GM21381 (cell line): ENCODE measurements around the gene OLIG2.

Experiments
- ATAC-seq: cut with Tn5 transposase; IDR thresholded peaks from one replicate; pipeline ENCODE4 v1.9.1; 2021; ENCODE audit warnings: mild to moderate bottlenecking, moderate library complexity; ENCODE audit not compliant: unreplicated experiment

The OLIG2 gene

GRCh38 chr21:33019885-33020557, 5.7 kb upstream of the OLIG2 start:
- ATAC-seq = no peak

- ATAC-seq = no peak
Observed at GRCh38 chr21:33020558-33021100, 5.1 kb upstream of the OLIG2 start.

GRCh38 chr21:33021150-33021549, 4.6 kb upstream of the OLIG2 start:
- no peak for ATAC-seq

GRCh38 chr21:33021667-33022066, 4.1 kb upstream of the OLIG2 start:
- no peak for ATAC-seq

- ATAC-seq = no peak
Observed at GRCh38 chr21:33022489-33022827, 3.3 kb upstream of the OLIG2 start.

GRCh38 chr21:33022828-33023573, 2.7 kb upstream of the OLIG2 start:
- no peak for ATAC-seq

GRCh38 chr21:33023574-33024200, 2.0 kb upstream of the OLIG2 start:
- no peak for ATAC-seq

- no peak for ATAC-seq
Observed at GRCh38 chr21:33024201-33025103, 1.3 kb upstream of the OLIG2 start.

GRCh38 chr21:33025106-33025488, 638 bp upstream of the OLIG2 start:
- ATAC-seq = no peak

- ATAC-seq = no peak
Observed at GRCh38 chr21:33026443-33026858, 716 bp downstream of the OLIG2 start.

GRCh38 chr21:33026878-33027400, 1.2 kb downstream of the OLIG2 start:
- ATAC-seq = no peak

GRCh38 chr21:33027401-33028286, 1.9 kb downstream of the OLIG2 start:
- no peak for ATAC-seq

- ATAC-seq = no peak
Observed at GRCh38 chr21:33028287-33028670, 2.5 kb downstream of the OLIG2 start.

- ATAC-seq = no peak
Observed at GRCh38 chr21:33028773-33029384, 3.1 kb downstream of the OLIG2 start.

- no peak for ATAC-seq
Observed at GRCh38 chr21:33029385-33029921, 3.7 kb downstream of the OLIG2 start.

- ATAC-seq = no peak
Observed at GRCh38 chr21:33029975-33030461, 4.3 kb downstream of the OLIG2 start.

- no peak for ATAC-seq
Observed at GRCh38 chr21:33030633-33031032, 4.9 kb downstream of the OLIG2 start.

GRCh38 chr21:33031152-33031911, 5.6 kb downstream of the OLIG2 start:
- no peak for ATAC-seq
